ENCODE data around the gene SDHAF2.
"Not testable (repeated sequence)": the region's sequence is repeated elsewhere in the genome, so short reads cannot be mapped to it uniquely, and the experiment has no call there.

SDHAF2 gene

DNA sequence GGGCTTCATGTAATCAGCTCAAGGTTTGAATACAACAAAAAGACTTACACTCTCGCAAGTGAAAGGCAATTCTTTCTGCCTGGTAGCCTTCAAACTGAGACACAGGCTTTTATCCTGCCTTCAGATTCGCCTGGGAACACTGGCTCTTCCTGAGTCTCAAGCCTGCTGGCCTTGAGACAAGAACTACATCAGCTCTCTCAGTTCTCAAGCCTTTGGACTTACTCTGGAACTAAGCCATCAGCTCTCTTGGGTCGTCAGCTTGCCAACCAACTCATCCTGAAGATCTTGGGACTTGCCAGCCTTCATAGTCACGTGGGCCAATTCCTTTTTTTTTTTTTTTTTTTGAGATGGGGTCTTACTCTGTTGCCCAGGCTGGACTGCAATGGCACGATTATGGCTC, 42.9 kb downstream of the SDHAF2 start:
- H3K4me3 ChIP-seq (ENCODE audit: low read length) = no peak overlapping the region
- DNase-seq (ENCODE audit: low read depth, low spot score) = no peak

DNA sequence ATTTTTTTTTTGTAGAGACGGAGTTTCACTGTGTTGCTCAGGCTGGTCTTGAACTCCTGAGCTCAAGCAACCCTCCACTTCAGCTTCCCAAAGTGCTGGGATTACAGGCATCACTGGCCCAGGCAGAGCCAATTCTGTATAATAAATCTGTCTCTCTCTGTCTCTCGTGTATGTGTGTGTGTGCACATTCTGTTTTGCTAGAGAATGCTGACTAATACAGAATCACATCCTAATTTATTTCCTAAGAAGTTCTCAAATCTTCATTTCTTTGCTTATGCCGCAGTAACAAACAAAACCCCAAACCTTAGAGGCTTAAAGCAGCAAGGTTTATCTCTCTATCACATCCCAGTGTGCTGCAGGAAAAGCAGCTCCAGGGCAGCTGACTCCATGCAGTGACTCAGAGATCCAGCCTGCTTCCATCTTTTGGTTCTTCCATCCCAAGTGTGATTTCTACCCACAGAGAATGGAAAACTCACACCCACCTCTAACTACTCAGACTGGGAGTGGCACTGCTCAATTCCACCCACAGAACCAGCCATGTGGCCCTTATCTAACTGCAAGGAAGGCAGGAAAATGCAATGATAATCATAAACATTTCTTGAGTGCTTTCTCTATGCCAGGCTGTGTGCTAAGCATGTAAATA, 43.6 kb downstream of the SDHAF2 start:
- H3K4me3 ChIP-seq (ENCODE audit: low read length) = no peak overlapping the region
- no peak for DNase-seq (ENCODE audit: low read depth, low spot score)

GRCh38 chr11:61474013-61474643, 44.2 kb downstream of the SDHAF2 start:
- H3K4me3 ChIP-seq (ENCODE audit: low read length) = no peak overlapping the region
- DNase-seq (ENCODE audit: low read depth, low spot score) = no peak

- no peak for DNase-seq (ENCODE audit: low read depth, low spot score)
- H3K4me3 ChIP-seq (ENCODE audit: low read length) = no peak overlapping the region
Observed at GRCh38 chr11:61475433-61475832, 45.5 kb downstream of the SDHAF2 start.

- no peak overlapping the region for H3K4me3 ChIP-seq (ENCODE audit: low read length)
- no peak for DNase-seq (ENCODE audit: low read depth, low spot score)
Observed at GRCh38 chr11:61476371-61476770, 46.4 kb downstream of the SDHAF2 start.

- DNase-seq (ENCODE audit: low read depth, low spot score) = no peak
- H3K4me3 ChIP-seq (ENCODE audit: low read length) = no peak overlapping the region
Observed at GRCh38 chr11:61477126-61477525, 47.2 kb downstream of the SDHAF2 start.

GRCh38 chr11:61477727-61478148, 47.8 kb downstream of the SDHAF2 start:
- no peak for DNase-seq (ENCODE audit: low read depth, low spot score)
- H3K4me3 ChIP-seq (ENCODE audit: low read length) = no peak overlapping the region

DNA sequence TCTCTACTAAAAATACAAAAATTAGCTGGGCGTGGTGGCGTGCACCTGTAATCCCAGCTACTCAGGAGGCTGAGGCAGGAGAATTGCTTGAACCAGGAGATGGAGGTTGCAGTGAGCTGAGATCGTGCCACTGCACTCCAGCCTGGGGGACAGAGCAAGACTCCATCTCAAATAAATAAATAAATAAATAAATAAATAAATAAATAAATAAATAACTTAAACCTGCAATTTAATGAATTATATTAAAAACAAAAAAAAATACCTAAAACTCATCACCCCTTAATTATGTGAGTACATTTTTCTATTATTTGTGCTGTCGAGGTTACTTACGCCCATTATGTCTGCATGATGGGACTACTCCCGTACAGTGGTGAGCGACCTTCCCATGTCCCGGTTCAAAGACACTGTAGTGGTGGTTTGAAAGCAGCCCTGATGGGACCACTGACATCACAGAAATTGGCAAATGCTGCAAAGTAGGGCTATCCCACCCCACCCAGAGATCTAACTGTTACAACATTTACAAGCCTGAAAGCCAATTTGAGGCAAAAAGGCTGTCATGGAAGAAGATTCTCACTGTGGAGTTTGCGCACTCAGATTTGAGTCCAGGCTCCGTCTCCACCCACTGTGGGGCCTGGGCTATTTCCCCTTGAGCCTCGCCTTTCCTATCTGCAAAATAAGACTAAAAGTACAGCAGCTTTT, 49.6 kb downstream of the SDHAF2 start:
- DNase-seq (ENCODE audit: low read depth, low spot score); H3K4me3 ChIP-seq (ENCODE audit: low read length): not testable (repeated sequence)

- DNase-seq (ENCODE audit: low read depth, low spot score) = no peak
- H3K4me3 ChIP-seq (ENCODE audit: low read length) = no peak overlapping the region
Observed at GRCh38 chr11:61480261-61480993, 50.5 kb downstream of the SDHAF2 start.

- no peak for DNase-seq (ENCODE audit: low read depth, low spot score)
- no peak overlapping the region for H3K4me3 ChIP-seq (ENCODE audit: low read length)
Observed at GRCh38 chr11:61480994-61481335, 51.0 kb downstream of the SDHAF2 start.

DNA sequence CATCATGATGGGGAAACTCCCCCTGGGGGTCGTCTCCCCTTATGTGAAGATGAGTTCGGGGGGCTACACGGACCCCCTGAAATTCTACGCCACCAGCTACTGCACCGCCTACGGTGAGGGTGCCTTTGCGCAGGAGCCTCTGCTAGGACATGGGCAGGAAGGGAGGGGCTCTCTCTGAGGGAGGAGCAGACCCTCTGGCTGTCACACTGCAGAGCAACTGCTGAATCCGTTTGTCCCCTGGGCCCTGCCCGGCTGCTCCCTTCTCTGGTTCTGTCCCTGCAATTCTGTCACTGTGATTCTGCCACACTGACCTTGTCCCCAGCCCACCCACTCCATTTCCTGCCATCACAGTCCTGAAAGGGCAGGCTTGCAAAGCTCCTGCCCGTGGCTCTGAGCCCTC, 51.9 kb downstream of the SDHAF2 start:
- DNase-seq (ENCODE audit: low read depth, low spot score) = no peak
- H3K4me3 ChIP-seq (ENCODE audit: low read length) = no peak overlapping the region

DNA sequence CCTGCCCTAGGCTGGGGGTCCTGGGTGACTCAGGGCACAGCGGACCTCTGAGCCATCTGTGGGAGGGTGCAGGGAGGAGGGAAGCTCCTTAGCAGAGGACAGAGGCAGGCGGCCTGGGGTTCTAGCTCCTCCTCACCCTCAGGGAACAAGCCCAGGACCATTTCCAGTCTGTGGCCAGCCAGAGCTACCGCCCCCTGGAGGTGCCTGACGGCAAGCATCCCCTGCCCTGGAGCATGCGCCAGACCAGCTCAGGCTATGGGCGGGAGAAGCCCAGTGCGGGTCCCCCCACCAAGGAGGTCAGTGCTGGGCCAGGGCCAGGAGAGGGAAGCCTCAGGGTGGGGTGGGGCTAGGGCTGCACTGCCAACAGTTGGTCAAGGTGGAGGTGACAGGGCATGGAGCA, 52.6 kb downstream of the SDHAF2 start:
- no peak overlapping the region for H3K4me3 ChIP-seq (ENCODE audit: low read length)
- DNase-seq (ENCODE audit: low read depth, low spot score) = no peak

- no peak overlapping the region for H3K4me3 ChIP-seq (ENCODE audit: low read length)
- no peak for DNase-seq (ENCODE audit: low read depth, low spot score)
Observed at GRCh38 chr11:61484541-61484940, 54.6 kb downstream of the SDHAF2 start.

DNA sequence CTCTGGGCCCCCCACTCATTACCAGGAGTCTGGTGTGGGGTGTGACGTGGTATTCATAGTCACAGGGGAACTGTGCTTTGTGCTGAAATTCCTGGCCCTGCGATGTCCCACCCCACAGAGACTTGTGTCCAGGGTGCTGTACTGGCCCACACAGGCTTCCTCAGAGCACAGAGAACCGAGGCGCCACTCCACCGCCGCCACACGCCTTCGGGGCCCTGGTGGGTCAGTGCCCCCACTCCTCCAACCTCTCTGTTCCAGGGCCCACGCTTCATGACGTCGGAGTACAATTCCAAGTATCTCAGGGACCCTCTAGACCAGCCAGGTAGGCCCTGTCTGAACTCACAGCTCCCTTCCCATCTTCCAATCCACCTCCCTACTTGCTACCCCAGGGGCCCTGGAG, 55.2 kb downstream of the SDHAF2 start:
- H3K4me3 ChIP-seq (ENCODE audit: low read length) = no peak overlapping the region
- no peak for DNase-seq (ENCODE audit: low read depth, low spot score)

DNA sequence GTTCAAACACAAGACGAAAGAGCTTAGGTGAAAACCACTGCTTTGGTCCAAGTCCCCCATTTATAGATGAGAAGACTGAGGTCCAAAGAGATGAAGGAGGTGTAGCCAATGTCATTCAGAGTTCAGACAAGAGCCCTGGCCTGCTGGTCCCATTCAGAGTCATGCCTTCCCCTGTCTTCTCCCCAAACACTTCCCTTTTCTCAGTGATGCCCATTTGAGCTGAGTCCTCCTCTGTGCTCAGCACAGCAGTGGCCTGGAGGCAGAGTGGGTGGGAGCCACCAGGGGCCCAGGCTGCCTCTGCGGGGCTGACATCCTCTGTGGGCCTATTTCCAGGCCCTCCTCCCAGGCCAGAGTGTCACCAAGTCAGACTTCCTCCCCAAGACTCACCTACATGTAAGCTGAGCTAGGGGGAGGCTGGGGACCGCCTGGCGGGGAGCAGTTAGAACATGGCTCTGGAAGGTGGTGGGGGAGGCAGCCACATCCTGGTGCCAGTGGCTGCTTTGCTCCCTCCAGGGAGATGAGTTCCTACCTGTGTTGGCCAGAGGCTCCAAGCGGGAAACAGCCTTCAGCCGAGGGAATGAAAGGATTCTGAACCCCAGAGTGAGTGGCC, 56.2 kb downstream of the SDHAF2 start:
- no peak overlapping the region for H3K4me3 ChIP-seq (ENCODE audit: low read length)
- DNase-seq (ENCODE audit: low read depth, low spot score) = peak; percentile 51

DNA sequence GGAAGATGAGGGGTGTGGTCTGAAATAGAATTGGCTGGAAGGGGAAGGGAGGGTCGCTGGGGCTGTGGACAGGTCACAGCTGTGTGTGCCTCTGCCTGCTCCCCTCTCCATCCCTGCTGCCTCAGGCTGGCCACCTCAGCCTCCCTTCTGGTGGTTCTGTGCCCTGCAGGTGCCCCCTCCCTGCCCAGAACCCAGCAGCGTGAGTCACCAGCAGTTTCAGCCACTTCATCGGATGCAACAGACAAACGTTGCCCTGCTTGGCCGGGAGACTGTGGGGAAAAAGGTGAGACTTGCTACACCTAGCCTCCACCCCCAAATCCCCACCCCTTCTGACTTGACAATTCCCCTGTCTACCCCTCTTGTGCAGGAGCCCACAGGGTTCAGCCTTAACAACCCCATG, 56.9 kb downstream of the SDHAF2 start:
- H3K4me3 ChIP-seq (ENCODE audit: low read length) = no peak overlapping the region
- no peak for DNase-seq (ENCODE audit: low read depth, low spot score)

DNA sequence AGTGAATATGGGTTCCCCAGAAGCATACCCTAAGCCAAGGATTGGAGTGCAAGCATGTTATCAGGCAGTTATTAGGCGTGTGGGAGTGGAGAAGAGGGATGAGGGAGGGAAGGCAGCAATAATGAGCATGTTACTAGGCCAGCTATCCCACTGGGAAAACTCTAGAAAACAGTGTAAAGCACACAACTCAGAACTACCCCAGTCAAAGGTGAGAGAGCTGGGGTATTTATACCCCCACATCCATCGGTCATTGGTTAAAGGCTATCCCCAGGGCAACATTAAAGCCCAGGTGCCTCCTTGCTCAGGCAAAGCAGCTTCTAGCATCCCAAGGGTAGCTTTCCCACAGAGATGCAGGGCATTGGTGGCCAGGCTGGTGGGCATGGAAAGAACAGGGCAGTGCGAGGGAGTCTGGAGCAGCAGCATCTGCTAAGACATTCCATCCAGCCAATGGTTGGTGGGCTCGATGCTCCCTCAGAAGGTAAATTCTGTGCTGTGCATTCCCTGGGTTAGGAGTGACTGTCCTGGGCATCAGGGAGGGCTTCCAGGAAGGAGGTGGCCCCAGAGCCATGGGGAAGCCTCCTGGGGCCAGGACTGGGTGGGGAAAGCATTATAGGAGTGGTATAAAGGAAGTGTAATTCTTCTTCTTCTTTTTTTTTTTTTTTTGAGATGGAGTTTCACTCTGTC, 57.6 kb downstream of the SDHAF2 start:
- DNase-seq (ENCODE audit: low read depth, low spot score) = no peak
- H3K4me3 ChIP-seq (ENCODE audit: low read length) = no peak overlapping the region

- no peak for DNase-seq (ENCODE audit: low read depth, low spot score)
- no peak overlapping the region for H3K4me3 ChIP-seq (ENCODE audit: low read length)
Observed at GRCh38 chr11:61488651-61489291, 58.8 kb downstream of the SDHAF2 start.

Measured in Jurkat, Clone E6-1 (cell line).